Activated CD8-positive, alpha-beta memory T cell treated with anti-CD3 and anti-CD28 coated beads, Interleukin-2, amount 50 U/mL, for 24 hours (primary cell): ENCODE data around the gene TTC16.
"Not testable (repeated sequence)": the region's sequence is repeated elsewhere in the genome, so short reads cannot be mapped to it uniquely, and the experiment has no call there.

Experiments
- DNase-seq: peaks from one replicate; pipeline ENCODE4 v3.0.0-alpha.2; 2020; ENCODE audit errors: extremely low read depth

Gene TTC16

DNA sequence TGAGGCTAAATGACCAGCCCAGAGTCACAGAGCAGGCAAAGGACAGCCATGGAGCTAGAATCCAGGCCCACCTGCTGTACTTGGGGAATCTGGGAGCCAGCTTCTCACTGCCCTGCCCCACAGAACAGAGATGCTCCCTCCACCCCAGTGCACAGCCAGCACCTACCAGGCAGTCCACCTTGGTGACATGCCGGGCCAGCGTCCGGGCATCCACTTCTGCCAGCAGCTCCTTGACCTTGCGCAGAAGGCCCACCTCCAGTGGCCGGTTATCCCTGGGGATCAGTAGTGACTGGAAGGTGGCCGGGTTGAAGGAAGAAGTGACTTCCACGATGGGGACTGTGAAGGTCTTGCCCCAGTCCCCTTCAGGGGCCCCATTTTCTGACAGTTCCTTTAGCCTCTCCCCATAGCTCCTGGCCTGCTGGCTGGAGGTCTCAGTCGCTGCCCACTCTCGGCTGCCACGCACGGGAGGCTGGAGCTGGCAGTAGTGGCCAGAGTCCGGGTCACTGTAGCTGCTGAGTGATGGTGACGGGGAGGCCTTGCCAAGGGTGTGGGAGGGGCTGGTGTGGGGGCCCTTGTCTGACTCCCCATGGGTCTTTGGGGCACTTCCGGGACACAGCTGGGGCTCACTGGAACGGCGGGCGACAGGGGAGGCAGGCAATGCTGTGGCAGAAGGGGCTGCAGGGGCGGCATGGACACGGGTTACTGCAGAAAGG is 28.7 kb downstream of the TTC16 start:
- no peak for DNase-seq

DNA sequence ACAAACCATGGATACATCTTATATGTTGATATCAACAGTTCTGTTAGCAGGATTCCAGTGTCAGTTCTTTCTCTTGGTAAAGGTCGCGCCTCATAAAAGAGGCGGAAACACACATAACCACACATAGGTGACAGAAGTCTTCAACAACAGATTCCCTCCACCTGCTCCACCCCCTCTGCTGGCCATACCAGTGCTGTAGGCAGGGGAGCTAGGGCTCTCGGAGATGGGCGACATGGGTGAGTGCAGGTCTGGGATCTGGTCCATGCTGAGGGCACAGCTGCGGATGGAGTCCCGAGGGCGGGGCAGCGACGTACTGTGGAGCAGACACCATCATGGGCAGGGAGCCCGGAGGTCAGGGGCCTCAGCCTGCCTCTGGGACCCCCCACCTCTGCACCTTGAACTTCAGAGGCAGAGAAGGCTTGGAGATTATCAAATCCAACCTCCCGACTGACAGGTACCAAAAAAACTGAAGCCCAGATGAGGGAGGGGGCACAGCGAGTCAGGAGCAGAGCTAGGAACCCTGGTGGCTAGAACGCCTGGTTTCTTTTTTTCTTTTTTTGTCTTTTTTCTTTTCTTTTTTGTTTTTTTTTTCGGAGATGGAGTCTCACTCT is 31.2 kb downstream of the TTC16 start:
- DNase-seq = no peak

DNA sequence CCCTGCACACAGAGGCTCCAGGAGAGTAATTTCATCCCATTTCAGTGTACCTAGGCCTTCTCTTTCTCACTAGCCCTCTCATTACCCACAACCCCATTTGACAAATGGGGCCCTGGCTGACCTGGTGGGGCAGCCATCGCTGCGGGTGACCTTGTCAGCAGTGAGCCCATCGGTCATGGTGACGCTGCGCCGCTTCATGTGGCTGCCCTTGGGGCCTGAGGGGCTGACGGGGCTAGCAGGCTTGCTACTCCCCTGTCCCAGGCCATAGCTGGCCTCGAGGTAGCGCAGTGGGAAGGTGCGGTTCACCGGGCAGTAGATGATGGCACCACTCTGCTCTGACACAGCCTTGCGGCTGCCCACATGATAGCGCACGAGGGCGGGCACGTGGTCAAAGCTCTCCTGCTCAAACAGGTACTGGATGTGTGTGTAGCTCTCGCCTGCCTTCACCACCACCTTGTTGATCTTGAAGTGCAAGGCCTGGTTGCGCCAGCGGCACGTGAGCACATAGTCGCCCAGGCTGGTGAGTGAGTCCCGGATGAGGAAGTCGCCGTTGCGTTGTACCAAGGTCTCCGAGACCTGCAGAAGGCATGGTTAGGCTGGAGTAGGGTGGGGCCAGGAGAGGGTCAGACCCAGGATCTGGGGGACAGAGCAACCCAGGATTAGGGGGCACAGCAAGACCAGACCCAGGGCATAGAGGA is 33.4 kb downstream of the TTC16 start:
- no peak for DNase-seq

DNA sequence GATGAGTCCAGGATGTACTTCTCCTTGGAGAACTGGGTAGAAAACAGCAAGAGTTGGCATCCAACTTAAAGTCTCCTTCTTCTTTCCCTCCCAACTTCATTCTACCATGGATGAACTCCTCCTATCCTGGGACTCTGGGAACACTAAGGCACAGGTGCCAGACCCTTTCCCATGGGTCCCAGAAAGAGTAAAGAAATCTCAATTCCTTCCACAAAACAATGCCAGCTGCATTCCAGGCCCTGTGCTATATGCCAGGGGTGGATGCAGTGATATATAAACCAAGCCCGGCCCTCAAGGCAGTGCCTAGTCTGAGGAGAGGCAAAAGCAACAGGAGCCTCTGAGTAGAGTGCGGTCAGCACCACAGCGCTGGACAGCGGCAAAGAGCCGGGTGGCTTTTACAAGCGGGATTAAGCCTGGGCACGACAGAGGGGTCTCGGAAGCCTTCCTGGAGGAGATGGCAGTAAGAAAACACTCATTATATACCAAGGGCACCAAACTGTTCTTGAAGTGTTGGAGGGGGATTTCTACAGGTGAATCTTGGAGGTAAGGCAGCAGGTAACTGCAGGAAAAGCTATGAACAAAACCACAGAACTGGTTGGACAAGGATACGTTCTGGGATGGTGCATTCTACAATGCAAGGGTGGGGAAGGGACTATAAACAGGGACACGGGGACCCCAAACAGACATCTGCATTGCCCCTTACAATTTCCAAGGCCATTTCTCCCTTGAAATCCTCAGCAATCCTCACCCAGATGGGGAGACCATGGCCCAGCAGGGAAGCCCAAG is 35.6 kb downstream of the TTC16 start:
- no peak for DNase-seq

DNA sequence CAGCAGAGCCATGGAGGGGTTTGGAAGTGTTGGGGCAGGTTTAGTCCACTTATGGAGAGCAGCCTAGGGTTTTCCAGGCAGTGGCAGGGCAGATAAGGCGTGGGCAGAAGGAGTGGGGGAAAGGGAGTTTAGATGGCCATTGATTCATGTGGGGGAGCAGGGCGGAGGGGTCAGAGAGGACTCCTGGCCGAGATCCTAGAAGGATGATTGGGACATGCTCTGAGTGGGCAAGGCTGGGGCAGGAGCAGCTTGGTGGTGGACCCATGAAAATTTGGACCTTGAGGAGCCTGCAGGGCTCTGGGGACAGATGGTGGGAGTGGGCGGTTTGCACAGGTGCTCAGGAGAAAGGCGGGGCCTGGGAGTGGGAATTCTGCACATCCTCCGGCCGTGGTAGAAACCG is 37.3 kb downstream of the TTC16 start:
- no peak for DNase-seq

DNA sequence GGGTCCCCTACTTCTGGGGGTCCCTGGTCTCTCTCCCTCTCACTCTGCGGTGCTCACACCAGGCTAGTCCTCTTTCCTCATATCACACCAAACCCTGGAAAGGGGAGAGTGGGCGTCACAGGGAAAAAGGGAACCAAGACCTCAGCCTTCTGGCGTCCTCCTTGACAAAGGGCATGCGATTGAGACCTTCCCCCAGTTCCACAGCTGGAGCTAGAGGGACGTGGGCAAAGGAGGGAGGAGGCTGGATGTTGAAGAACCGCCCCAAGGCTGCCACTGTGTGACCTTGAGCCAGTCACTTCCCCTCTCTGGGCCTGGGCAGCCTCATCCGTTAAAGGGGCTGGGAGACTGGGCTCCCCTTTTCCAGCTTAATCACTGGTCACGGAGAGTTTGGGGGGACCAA is 37.7 kb downstream of the TTC16 start:
- DNase-seq = no peak

DNA sequence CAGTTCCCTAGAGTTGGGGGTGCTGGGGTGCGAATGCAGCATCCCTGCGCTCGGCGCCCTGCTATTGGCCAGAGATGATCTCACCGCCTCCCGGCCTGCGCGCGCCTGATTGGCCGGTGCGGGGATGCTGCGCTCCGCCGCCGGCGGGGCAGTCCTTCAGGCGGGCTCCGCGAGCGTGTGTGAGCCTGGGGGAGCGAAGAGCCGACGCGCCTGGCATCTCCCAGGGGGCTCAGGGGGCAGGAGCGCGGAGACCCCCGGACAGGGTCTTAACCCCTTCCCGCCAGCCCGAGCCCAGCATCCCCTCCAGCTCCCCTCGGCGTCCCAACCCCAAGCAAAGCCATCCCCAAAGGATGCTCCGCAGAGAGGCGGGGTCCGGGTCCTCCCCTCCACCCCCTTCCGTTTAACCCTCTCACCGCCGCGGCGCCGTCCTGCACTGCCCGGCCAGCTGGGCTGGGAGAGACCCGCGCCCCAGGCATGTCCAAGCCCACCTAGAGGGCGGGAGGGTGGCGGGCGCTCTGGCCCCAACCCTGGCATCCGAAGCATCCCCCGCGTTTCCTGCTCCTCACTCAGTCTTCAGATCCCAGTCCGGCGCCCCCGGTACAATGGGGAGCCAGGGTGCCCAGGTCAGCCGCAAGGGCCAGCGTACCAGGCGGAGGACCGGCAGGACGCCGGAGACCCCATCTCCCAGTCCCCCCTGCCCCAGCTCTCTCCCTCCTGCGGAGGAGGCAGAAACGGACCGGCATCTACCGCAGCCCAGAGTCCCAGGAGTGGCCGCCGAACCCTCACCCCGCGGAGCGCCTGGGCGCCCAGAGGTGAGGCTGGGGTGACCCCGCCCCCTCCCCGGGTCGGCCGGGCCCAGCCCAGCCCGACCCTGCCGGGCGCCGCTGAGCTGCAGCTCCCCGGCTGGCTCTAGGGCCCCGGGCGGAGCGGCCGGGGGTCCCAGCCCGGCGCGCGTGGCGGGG is 38.5 kb downstream of the TTC16 start:
- DNase-seq = no peak

DNA sequence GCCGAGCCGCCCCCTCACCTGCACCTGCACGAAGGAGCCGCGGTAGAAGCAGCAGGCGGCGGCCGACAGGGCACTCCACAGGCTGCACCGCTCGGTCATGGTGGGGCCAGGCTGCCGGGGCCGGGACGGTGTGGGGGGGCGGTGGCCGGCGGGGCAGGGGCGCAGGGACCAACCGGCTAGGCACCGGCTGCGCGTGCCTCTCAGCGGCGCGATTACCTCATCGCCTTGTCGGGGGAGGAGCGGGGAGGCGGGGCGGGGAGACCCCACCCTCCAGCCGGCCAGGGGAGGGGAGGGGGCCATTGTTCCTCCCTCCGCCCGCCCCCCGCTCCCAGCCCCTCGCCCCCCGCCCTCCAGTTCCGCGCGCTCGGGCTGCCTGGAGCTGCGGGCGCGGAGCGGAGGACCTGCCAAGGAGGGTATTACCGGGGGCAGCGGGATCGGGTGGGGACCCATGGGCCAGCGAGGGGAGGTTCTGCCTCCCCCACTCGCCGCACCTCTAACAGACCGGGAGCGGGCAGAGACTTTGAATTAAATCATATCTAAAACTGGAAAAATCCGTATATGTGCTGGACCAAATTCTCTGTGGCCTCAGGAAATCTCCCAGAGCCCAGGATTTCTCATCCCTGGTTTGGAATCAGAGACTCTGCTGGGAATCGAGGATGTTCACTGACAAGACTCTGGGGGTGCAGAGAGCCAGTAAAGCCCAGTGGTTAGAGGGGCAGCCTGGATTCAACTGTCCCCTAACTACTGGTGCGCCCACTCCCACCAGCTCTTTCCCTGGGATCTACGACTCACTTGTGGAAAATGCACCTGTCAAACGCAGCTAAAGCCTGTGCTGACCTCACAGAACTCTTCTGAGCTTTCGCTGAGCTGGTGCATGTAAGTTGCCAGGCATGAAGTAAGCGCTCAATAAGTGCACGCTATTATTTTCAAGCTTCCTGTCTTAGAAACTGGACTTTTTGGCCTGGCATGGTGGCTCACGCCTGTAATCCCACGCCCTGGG is 39.5 kb downstream of the TTC16 start:
- DNase-seq = no peak

DNA sequence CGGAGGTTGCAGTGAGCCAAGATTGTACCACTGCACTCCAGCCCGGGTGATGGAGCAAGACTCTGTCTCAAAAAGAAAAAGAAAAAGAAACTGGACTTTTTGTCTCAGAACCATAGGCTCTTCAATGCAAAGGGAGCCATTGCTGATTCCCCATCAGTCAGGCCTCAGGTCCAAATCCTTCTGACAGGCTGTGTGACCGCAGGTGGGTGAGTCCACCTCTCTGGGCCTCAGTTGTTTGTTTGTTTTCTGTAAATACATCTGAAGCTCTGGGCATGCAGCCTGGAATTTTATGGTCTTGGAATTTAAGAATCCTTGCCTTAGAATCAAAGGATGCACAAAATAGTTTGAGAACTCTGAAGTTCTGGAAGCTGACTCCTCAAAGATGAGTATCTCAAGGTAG is 40.4 kb downstream of the TTC16 start:
- no peak for DNase-seq

DNA sequence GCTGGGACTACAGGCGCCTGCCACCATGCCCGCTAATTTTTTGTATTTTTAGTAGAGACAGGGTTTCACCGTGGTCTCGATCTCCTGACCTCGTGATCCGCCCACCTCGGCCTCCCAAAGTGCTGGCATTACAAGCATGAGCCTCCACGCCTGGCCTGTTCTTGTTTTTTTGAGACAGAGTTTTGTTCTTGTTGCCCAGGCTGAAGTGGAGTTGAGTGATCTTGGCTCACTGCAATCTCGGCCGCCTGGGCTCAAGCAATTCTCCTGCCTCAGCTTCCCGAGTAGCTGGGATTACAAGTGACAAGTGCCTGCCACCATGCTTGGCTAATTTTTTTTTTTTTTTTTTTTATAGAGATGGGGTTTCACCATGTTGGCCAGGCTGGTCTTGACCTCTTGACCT is 40.9 kb downstream of the TTC16 start:
- not testable (repeated sequence) for DNase-seq

DNA sequence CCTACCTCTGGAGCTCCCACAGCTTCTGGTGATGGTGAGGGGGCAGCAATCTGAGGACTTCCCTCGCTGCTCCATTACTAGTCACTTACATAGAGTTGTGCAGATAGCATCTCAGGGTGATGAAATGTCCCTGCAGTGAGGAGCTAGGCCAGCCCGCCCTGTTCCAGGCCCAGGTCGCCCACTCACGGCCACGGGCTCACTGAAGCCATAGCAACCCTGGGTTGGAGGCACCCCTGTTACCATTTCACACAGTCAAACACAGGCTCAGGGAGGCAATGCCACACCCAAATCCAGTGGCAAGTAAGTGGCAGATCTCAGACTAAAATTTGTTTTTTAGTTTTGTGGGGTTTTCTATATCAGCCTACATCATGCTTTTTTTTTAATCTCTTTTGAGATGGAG is 43.0 kb downstream of the TTC16 start:
- no peak for DNase-seq

DNA sequence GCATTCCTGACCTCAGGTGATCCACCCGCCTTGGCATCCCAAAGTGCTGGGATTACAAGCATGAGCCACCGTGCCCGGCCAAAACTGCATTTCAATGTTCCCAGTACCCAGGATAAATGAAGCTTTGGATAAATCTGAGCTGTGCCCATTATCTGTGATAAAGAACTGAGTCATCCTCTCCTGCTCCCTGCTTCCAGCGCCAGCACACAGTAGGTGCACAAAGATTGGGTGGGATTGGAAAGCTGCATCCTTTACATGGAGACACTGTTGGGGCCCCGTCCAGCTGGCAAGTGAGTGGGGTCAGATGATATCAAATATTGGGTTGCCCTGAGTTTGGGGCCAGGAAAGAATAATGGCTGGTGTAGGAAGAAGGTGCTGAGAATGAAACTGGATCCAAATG is 45.2 kb downstream of the TTC16 start:
- DNase-seq = no peak

DNA sequence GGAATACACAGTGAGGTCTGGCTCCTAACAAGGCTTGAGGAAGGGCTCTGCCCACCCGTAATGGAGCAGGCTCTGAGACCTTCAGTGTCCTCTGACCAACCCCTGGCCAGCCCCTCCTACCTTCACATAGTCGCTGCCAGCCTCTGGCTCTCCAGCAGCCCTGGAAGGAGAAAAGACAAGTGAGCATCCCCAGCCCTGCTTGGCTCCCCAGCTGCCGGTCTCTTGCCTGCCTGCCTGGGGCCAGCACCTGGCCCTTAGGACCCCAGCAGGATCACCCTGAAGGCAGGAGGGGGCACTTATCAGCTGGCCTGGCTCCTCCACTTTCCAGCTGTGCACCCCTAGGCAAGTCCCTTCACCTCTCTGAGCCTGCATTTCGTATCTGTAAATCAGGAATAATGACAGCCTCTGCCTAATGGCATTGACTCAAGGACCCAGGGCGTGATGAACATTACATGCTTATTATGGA is 45.6 kb downstream of the TTC16 start:
- no peak for DNase-seq

DNA sequence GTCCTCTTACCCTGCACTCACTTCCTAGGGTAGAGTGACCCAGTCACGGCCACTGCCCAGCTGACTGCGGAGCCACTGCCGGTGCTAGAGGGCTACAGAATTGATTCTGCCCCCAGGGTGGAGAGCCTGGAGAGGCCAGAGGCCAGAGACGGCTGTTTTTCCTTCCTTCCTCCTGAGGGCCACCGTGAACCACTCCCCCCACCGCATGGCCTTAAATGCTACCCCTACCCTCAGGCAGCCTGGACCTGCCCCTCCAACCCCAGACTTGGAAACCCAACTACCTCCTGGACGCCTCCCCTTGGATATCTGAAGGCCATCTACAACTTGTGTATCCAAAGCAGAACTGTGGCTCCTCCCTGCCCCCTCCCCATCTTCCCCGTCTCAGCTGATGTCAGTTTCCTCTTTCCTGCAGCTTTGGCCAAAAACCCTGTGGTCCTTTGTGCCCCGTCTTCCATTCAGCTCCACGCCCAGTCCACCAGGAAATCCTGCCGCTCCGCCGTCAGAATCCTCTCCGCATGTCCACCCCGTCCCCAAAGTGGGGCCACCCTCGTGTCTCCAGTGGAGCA is 46.3 kb downstream of the TTC16 start:
- no peak for DNase-seq

DNA sequence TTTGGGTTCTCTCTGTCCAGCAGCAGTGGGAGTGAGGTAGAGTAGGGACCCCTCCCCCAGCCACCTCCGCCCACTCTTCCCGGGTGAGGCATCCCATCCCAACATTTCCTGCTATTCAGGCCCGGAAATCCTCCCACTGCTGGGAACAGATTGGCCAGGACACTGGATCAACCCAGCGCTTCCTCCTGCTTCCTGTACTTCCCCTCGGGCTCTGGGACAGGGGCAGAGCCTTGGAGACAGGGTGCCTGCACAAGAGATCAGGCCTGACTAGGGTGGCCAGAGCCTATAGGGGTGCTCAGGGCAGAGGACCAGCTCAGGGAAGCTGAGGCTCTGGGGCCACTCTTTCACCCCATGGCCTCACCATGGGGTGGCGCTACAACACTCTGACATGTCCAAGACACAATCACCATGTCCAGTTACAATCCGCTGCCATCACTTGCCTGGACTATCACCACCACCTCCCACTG is 48.1 kb downstream of the TTC16 start:
- DNase-seq = no peak

DNA sequence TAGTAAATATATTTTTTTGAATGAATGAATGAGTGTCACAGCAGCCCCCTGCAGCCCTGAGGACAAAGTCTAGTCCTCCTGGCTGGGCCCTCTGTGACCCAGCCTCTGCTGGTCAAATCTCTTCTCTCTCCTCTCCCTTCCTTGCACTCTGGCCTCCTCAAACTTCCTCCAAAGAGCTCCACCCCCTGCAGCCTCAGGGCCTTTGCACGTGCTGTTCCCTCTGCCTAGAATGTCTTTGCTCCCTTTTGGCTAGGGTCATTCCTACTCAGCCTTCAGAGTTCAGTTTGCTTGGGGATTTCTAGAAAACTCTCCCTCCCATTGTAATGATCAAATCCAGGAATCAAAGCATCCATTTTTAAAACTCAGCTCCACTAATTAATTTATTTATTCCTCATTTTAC is 49.5 kb downstream of the TTC16 start:
- no peak for DNase-seq

DNA sequence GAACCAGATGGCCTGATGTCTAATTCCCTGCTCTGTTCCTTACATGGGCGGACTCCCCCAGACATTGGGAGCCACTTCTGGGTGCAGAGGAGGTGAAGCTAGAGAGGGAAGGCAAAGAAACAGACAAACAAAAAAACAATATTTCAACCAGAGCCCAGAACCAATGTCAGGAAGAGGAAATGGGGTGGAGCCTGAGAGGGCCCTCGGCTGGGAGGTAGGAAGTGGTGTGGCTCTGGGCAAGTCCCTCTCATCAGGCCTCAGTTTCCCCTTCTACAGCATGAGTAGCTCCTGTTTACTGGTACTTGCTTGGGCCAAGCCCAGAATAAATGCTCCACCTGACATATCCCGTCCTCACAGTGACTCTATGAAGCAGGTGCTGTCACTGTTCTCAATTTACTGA is 51.5 kb downstream of the TTC16 start:
- DNase-seq = no peak

DNA sequence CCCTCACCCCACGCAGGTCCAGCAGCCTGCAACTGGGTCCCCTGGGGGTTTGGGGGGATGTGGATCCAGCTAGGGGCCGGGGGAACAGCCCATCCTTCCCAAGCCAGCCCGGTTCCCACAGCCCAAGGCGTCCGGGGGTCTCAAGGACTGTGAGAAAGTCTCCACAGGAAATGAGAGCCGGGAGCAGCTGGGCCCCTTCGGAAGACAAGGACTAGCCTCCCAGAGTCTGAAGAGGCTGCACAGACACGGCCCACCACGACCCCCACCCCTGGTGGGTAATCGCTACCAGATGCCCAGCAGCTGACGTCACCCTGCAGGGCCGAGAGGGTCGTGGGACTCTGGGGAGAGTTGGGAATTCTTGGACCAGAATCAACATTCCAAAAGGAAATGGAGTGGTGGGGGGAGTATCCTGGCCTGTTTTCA is 52.0 kb downstream of the TTC16 start:
- no peak for DNase-seq

DNA sequence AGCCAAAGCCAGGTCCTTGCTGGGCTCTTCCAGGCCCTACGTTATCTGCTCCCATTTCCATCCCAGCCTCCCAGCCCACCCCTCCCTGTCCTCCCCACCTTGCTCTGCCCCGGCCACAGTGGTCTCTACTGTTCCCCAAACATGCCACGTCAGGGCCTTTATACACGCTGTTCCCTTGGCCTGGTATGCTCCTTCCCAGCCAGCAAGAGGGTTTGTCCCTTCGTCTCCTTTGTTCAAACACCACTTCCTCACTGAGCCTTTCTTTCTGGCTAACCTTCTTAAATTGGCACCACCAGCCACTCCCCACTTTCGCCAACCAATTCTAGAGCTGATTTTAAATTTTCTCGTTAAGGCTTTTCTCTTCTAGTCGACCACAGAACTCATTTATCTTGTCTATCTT is 52.8 kb downstream of the TTC16 start:
- no peak for DNase-seq
